HUES48 (cell line): ENCODE measurements around the gene DUSP6.
"Not testable (repeated sequence)": the region's sequence is repeated elsewhere in the genome, so short reads cannot be mapped to it uniquely, and the experiment has no call there.

Experiments
- H3K27ac ChIP-seq: one replicate; pipeline ENCODE4 v1.7.0; 2013; ENCODE audit warnings: low read depth, low read length, inconsistent platforms
- H3K27me3 ChIP-seq: 2 replicates; pipeline ENCODE4 v1.6.1; 2013; ENCODE audit warnings: mild to moderate bottlenecking, low read length; ENCODE audit not compliant: control insufficient read depth, insufficient read depth
- H3K36me3 ChIP-seq: 2 replicates; pipeline ENCODE4 v1.6.1; 2013; ENCODE audit warnings: low read length; ENCODE audit not compliant: control insufficient read depth, insufficient read depth
- H3K4me1 ChIP-seq: 2 replicates; pipeline ENCODE4 v1.6.1; 2013; ENCODE audit warnings: mild to moderate bottlenecking, low read length; ENCODE audit not compliant: control insufficient read depth, insufficient read depth
- H3K4me3 ChIP-seq: 2 replicates; pipeline ENCODE4 v1.5.1; 2013; ENCODE audit warnings: mild to moderate bottlenecking, low read depth, low read length
- H3K9ac ChIP-seq: 2 replicates; pipeline ENCODE4 v1.6.1; 2013; ENCODE audit warnings: mild to moderate bottlenecking, low read depth, low read length, moderate library complexity
- H3K9me3 ChIP-seq: 2 replicates; pipeline ENCODE4 v1.6.1; 2013; ENCODE audit warnings: low read length; ENCODE audit not compliant: control insufficient read depth, insufficient read depth

DUSP6 gene

DNA sequence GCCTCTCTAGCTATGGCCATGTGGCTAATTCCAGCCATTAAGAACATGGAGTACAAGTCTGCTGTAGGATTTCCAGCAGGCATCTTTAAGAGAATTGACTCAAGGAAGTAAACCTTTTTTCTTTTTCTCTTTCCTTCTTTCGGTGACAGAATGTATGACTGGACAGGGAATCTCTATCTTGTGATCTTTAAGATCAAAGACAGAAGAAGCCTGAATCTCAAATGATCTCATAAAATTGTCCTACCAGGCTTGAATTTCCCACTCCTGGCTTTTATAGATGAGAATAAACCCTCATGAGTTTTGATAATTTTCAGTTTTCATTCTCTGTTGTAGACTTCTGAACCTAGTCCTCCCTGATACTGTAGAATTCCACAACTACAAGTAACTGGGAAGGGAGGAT, 11.4 kb downstream of the DUSP6 start:
- peaks cover 23% of the 10 kb centered on the region for H3K27me3 ChIP-seq
- no peak overlapping the region for H3K9ac ChIP-seq
- H3K9me3 ChIP-seq: no peaks in the 10 kb centered on the region

DNA sequence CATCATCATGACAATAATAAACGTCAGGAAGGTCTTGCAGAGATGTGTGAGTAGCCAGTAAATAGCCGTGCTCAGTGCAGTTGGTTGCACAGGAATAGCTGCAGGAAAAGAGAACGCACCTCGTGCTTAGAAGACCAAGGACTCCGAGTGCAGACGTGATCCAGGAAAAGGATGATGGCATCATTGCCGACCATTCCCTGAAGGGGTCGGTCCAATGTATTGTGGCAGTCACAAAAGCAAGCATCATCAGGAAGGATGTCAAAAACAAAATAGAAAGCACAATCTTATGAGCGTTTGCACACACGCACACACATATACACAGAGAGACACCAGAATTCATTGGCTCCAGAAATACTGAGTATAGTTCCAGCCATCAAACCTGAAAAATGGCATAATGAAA, 12.8 kb downstream of the DUSP6 start:
- peaks cover 31% of the 10 kb centered on the region for H3K4me1 ChIP-seq
- no peak overlapping the region for H3K9ac ChIP-seq
- H3K9me3 ChIP-seq: no peaks in the 10 kb centered on the region

More for the DNA sequence above, 11.4 kb downstream of the DUSP6 start:
- Histone ChIP-seq H3K4me3 (no peak overlapping the region), H3K27ac (no peak overlapping the region), H3K4me1 (peaks cover 36% of the 10 kb centered on the region), H3K36me3 (no peaks in the 10 kb centered on the region)

GRCh38 chr12:89337136-89337535, 15.2 kb downstream of the DUSP6 start:
- H3K27ac ChIP-seq, H3K27me3 ChIP-seq, H3K4me3 ChIP-seq, H3K9me3 ChIP-seq, H3K36me3 ChIP-seq, H3K9ac ChIP-seq: not testable (repeated sequence)
- peaks cover 20% of the 10 kb centered on the region for H3K4me1 ChIP-seq

More for the DNA sequence above, 12.8 kb downstream of the DUSP6 start:
- peaks cover 13% of the 10 kb centered on the region for H3K27me3 ChIP-seq
- no peak overlapping the region for H3K4me3 ChIP-seq
- H3K27ac ChIP-seq: no peak overlapping the region
- H3K36me3 ChIP-seq: no peaks in the 10 kb centered on the region

- H3K9ac ChIP-seq: no peak overlapping the region
- H3K4me3 ChIP-seq: no peak overlapping the region
- H3K27me3 ChIP-seq: no peaks in the 10 kb centered on the region; the same call in 1 of the 2 replicates
- no peaks in the 10 kb centered on the region for H3K36me3 ChIP-seq
- H3K4me1 ChIP-seq: peaks cover 20% of the 10 kb centered on the region
- H3K27ac ChIP-seq: no peak overlapping the region
- H3K9me3 ChIP-seq: no peaks in the 10 kb centered on the region
These were observed 16.7 kb downstream of the DUSP6 start for GRCh38 chr12:89335452-89336244.

DNA sequence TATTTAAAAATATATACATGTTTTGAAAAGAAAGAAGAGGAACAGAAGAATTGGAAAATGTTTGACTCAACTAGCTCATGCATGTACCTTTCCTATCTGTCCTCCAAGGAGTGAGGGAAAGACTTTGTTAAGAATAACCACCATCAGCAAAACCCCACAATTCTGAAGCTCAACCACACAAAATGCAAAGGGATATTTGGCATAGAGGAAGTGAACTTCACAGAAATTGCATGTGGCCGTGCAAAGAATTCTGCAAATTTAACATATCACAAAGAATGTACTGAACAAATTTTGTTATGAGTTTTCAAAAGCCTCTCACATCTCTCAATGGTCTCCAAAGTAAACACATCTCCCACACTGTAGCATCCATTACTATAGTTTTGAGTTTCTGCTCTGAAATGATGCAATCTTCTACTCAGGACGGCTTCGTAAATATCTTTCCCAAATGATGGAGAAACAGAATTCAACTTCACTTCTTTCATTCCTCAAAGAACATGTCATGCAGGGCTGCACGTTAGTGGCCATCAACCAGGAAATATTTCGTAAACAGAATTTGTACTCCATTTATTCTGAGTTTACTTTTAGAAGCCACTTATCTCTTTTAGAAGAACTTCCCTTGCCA, 17.6 kb downstream of the DUSP6 start:
- Histone ChIP-seq H3K36me3 (no peaks in the 10 kb centered on the region), H3K4me1 (peaks cover 20% of the 10 kb centered on the region), H3K9ac (no peak overlapping the region), H3K27me3 (no peaks in the 10 kb centered on the region), H3K4me3 (no peak overlapping the region), H3K27ac (no peak overlapping the region), H3K9me3 (no peaks in the 10 kb centered on the region)

DNA sequence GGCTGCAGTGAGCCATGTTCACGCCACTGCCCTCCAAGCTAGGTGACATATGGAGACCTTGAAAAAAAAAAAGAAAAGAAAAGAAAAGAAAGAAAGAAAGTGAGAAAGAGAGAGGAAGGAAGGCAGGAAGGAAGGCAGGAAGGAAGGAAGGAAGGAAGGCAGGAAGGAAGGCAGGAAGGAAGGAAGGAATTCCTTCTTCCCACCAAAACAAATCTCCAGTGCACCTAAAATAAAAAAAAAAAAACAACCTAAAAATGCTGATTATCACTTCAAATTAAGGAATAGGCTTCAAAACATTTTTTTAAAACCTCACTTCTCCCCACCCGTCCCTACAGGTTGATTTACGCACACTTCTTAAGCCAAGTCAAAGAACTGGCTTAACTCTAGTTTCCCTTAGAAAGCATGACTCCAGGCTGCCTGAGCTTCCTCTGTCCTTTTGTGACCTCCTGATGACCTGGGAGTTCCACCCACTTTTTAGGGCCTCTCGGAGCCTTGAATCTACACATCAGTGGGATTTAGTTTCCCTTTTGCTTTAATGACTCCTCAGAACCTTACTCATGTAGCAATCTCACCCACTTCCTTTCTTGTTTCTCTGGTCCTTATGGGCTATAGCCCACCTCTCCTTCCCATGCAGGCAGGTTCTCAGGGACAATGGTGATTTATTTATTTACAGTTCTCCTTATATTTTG, 18.6 kb downstream of the DUSP6 start:
- no peak overlapping the region for H3K9ac ChIP-seq
- H3K4me3 ChIP-seq: no peak overlapping the region
- peaks cover 20% of the 10 kb centered on the region for H3K4me1 ChIP-seq
- no peak overlapping the region for H3K27ac ChIP-seq
- H3K36me3 ChIP-seq: no peaks in the 10 kb centered on the region
- no peaks in the 10 kb centered on the region for H3K9me3 ChIP-seq
- H3K27me3 ChIP-seq: no peaks in the 10 kb centered on the region

- no peaks in the 10 kb centered on the region for H3K36me3 ChIP-seq
- no peaks in the 10 kb centered on the region for H3K9me3 ChIP-seq
- H3K27me3 ChIP-seq: no peaks in the 10 kb centered on the region
- H3K4me1 ChIP-seq: peaks cover 27% of the 10 kb centered on the region
- H3K27ac ChIP-seq: no peak overlapping the region
- no peak overlapping the region for H3K9ac ChIP-seq
- H3K4me3 ChIP-seq: no peak overlapping the region
These were observed 23.9 kb downstream of the DUSP6 start for GRCh38 chr12:89328151-89329030.

DNA sequence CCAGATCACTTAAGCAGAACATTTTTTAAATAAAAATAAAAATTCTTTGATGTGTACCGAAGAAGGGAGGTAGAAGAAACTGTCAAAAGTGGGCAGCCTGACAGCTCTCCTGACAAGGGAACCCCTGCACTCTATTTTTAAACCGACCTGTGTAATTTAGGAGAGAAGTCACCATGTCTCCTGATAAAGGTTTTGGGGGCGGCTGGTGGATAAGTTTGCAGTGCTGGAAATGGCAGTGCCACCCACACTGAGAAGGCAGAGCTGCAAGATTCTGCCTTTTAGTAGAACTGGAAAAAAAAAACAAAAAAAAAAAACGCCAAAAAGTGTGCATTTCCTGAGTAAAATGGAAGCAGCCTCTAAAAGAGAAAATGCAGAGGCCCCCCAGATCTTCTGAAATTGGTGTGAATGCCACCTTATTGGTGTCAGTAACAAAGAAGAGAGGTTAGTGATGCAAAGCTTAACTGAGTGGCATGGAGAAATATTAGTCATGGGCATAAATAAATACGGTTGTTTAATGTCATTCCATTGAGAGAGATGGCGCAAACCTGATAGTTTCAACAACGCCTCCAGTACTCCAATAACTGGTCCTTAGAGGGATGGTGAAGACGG, 24.7 kb downstream of the DUSP6 start:
- H3K9me3 ChIP-seq: no peaks in the 10 kb centered on the region
- peaks cover 27% of the 10 kb centered on the region for H3K4me1 ChIP-seq
- H3K9ac ChIP-seq: no peak overlapping the region
- H3K4me3 ChIP-seq: no peak overlapping the region
- H3K27ac ChIP-seq: no peak overlapping the region
- no peaks in the 10 kb centered on the region for H3K36me3 ChIP-seq
- H3K27me3 ChIP-seq: no peaks in the 10 kb centered on the region

- no peak overlapping the region for H3K4me3 ChIP-seq
- H3K36me3 ChIP-seq: no peaks in the 10 kb centered on the region
- no peak overlapping the region for H3K9ac ChIP-seq
- H3K27ac ChIP-seq: peak overlapping the region; percentile 8
- H3K4me1 ChIP-seq: peaks cover 27% of the 10 kb centered on the region
- H3K9me3 ChIP-seq: no peaks in the 10 kb centered on the region
- H3K27me3 ChIP-seq: no peaks in the 10 kb centered on the region
These were observed 25.9 kb downstream of the DUSP6 start for GRCh38 chr12:89326239-89327040.

DNA sequence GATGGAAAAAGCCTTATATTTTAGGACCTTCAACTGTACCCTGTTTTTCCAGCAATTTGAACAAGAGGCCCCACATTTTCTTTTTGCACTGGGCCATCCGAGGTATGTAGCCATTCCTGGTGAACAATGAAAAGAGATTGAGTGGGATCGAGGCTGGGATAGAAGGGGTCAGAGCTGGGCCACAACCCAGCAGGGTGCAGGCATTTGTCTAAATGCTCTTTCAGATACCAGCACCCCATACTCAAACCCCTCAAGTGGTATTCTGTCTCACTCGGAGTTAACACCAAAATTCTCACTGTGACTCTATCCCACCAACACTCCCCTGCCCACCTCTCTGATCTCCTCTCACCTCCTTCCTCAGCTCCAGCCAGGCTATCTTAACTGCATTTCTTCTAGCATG, 26.8 kb downstream of the DUSP6 start:
- Histone ChIP-seq H3K27me3 (no peaks in the 10 kb centered on the region), H3K9me3 (no peaks in the 10 kb centered on the region), H3K4me1 (peaks cover 27% of the 10 kb centered on the region), H3K36me3 (no peaks in the 10 kb centered on the region), H3K27ac (no peak overlapping the region), H3K9ac (no peak overlapping the region), H3K4me3 (no peak overlapping the region)
